Measurements from ENCODE around the gene CACNA1D. TPM values are rescaled to one million over a fixed set of nuclear protein-coding genes. Genes with fewer than 3 reads are reported as not detected.
A peak's percentile ranks its signal among the peaks of the same experiment; 100 is the strongest.

The CACNA1D gene
- total and polyA plus RNA-seq, 2 donors from 2014 or later, result 3.7 to 35.7 TPM

DNA sequence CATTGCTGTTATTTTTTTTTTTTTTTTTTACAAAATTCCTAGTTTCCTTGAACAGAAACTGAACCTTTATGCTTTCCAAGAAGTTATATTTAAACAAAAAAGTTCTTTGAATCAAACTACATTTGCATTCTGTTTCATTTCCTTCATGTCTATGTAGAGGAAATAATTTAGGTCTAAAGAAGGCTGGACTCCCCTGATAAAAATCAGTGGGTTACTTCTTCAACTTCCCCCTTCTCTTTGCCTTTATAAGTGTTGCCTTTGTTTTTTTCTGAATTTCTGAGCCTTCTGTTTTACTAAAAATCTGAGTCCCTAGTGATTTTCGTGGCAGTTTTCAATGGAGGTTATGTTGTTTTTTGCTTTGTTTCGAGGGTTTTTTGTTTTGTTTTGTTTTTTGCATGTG lies 199.0 kb downstream of the CACNA1D start:
- no peaks in the 10 kb centered on the region for H3K27me3 ChIP-seq (ENCODE audit: control insufficient read depth, insufficient read depth, low read length)
- TF ChIP-seq, protein P1, sequence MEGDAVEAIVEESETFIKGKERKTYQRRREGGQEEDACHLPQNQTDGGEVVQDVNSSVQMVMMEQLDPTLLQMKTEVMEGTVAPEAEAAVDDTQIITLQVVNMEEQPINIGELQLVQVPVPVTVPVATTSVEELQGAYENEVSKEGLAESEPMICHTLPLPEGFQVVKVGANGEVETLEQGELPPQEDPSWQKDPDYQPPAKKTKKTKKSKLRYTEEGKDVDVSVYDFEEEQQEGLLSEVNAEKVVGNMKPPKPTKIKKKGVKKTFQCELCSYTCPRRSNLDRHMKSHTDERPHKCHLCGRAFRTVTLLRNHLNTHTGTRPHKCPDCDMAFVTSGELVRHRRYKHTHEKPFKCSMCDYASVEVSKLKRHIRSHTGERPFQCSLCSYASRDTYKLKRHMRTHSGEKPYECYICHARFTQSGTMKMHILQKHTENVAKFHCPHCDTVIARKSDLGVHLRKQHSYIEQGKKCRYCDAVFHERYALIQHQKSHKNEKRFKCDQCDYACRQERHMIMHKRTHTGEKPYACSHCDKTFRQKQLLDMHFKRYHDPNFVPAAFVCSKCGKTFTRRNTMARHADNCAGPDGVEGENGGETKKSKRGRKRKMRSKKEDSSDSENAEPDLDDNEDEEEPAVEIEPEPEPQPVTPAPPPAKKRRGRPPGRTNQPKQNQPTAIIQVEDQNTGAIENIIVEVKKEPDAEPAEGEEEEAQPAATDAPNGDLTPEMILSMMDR (IDR thresholded peaks at IDR 0.05; ENCODE audit: borderline replicate concordance, extremely low read depth, insufficient read depth), result no peak
- H3K4me3 ChIP-seq (ENCODE audit: low read length in 3 of 3), result no peak overlapping the region
- H3K27ac ChIP-seq (ENCODE audit: low read depth in 2 of 2, low read length in 2 of 2), result no peak overlapping the region
- no peak overlapping the region for H3K9ac ChIP-seq (ENCODE audit: low read length in 3 of 3)
- no peaks in the 10 kb centered on the region for H3K9me3 ChIP-seq (ENCODE audit: control insufficient read depth in 2 of 3, insufficient read depth in 1 of 3, low read length in 3 of 3)
- DNase-seq (no peak), FAIRE-seq (no peak)
- H3K36me3 ChIP-seq (ENCODE audit: control insufficient read depth in 2 of 3, insufficient read depth in 3 of 3, low read length in 3 of 3), result no peaks in the 10 kb centered on the region
- H3K4me1 ChIP-seq (ENCODE audit: control insufficient read depth in 2 of 3, insufficient read depth in 2 of 3, low read depth in 1 of 3, low read length in 3 of 3), result no peaks in the 10 kb centered on the region
- intact Hi-C loops (cut with DNase I), result no loop called here

DNA sequence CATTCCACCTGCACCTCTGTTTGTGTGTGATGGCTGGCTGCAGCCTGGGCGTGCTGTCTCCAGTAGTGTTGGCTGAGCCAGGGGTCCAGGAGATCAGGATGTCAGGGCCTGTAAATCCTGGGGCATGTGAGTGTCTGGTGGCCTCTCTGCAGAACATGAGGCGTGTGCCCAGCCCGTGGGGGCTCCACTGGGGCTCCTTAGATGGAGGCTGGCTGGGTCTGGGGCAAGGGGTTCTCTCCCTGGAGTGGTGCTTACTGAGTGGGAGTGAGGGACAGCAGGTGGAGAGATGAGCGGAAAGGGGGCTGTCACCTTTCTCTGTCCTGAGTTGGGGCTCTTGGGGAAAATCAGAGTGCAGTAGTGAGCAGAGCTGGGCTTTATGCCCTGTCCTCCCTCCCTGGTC lies 199.6 kb downstream of the CACNA1D start:
- TF ChIP-seq, protein P1 (IDR thresholded peaks at IDR 0.05; ENCODE audit: borderline replicate concordance, extremely low read depth, insufficient read depth), result no peak
- H3K9ac ChIP-seq (ENCODE audit: low read length in 3 of 3), result no peak overlapping the region
- intact Hi-C loops (cut with DNase I), result no loop called here
- FAIRE-seq (no peak), DNase-seq (peak in 1 of 5 donors; percentile 20)
- no peak overlapping the region for H3K4me3 ChIP-seq (ENCODE audit: low read length in 3 of 3)
- no peaks in the 10 kb centered on the region for H3K9me3 ChIP-seq (ENCODE audit: control insufficient read depth in 2 of 3, insufficient read depth in 1 of 3, low read length in 3 of 3)
- H3K4me1 ChIP-seq (ENCODE audit: control insufficient read depth in 2 of 3, insufficient read depth in 2 of 3, low read depth in 1 of 3, low read length in 3 of 3), result no peaks in the 10 kb centered on the region
- no peaks in the 10 kb centered on the region for H3K36me3 ChIP-seq (ENCODE audit: control insufficient read depth in 2 of 3, insufficient read depth in 3 of 3, low read length in 3 of 3)
- no peak overlapping the region for H3K27ac ChIP-seq (ENCODE audit: low read depth in 2 of 2, low read length in 2 of 2)
- H3K27me3 ChIP-seq (ENCODE audit: control insufficient read depth, insufficient read depth, low read length), result no peaks in the 10 kb centered on the region

DNA sequence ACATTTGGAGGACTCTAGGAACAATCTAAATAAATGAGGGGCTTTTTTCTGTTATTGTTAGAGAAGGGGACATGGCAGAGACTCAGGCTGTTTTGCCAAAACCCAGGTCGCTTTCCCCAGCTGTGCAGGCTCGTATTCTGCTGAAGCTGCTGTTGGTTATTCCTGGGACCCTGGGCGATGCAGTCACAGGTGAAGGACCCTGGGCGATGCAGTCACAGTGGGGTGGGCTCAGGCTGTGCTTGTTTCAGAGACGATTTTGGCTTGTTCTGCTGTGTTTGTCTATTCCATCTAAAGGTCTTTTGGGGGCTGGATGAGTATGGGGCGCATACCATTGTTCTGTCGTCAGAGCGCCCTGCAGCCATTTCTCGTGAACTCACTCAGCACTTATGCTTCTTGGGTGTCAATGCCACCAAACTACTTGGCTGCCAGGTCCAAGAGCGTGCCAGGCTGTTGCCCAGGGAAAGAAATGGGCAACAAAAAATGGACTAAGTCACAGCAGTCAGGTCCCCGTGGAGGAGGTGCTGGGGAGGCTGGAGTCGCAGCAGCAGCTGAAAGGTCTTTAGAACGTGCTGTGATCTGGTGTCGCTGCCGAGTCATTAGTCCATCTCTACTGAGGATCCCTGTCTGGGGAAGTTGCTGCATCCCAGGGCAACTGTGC lies 200.4 kb downstream of the CACNA1D start:
- DNase-seq (peak in 1 of 5 donors; percentile 15), FAIRE-seq (no peak)
- TF ChIP-seq, protein P1 (IDR thresholded peaks at IDR 0.05; ENCODE audit: borderline replicate concordance, extremely low read depth, insufficient read depth), result no peak
- no peaks in the 10 kb centered on the region for H3K9me3 ChIP-seq (ENCODE audit: control insufficient read depth in 2 of 3, insufficient read depth in 1 of 3, low read length in 3 of 3)
- H3K27me3 ChIP-seq (ENCODE audit: control insufficient read depth, insufficient read depth, low read length), result no peaks in the 10 kb centered on the region
- intact Hi-C loops (cut with DNase I), result no loop called here
- H3K27ac ChIP-seq (ENCODE audit: low read depth in 2 of 2, low read length in 2 of 2), result no peak overlapping the region
- no peaks in the 10 kb centered on the region for H3K36me3 ChIP-seq (ENCODE audit: control insufficient read depth in 2 of 3, insufficient read depth in 3 of 3, low read length in 3 of 3)
- no peak overlapping the region for H3K4me3 ChIP-seq (ENCODE audit: low read length in 3 of 3)
- H3K4me1 ChIP-seq (ENCODE audit: control insufficient read depth in 2 of 3, insufficient read depth in 2 of 3, low read depth in 1 of 3, low read length in 3 of 3), result no peaks in the 10 kb centered on the region
- no peak overlapping the region for H3K9ac ChIP-seq (ENCODE audit: low read length in 3 of 3)

DNA sequence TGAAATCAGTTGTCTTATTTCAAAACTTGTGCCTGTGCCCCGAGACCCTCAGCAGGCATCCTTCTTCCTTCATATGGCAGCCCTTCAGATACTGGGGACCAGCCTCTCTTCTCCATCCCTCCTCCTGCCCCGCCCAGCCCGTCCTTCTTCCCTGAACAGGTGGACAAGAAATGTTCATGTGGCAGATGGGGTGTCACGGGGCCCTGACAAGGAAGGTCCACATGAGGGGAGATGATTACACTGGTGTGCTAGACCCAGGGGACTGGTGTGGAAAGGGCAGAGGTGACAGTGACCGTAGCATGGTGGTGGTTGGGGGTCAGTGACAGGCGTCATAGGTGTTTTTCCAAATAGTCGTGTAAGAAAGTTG lies 200.9 kb downstream of the CACNA1D start:
- H3K4me3 ChIP-seq (ENCODE audit: low read length in 3 of 3), result no peak overlapping the region
- TF ChIP-seq, protein P1 (IDR thresholded peaks at IDR 0.05; ENCODE audit: borderline replicate concordance, extremely low read depth, insufficient read depth), result no peak
- no peaks in the 10 kb centered on the region for H3K27me3 ChIP-seq (ENCODE audit: control insufficient read depth, insufficient read depth, low read length)
- FAIRE-seq, result no peak
- intact Hi-C loops (cut with DNase I), result no loop called here
- no peak overlapping the region for H3K27ac ChIP-seq (ENCODE audit: low read depth in 2 of 2, low read length in 2 of 2)
- H3K9me3 ChIP-seq (ENCODE audit: control insufficient read depth in 2 of 3, insufficient read depth in 1 of 3, low read length in 3 of 3), result no peaks in the 10 kb centered on the region
- no peaks in the 10 kb centered on the region for H3K4me1 ChIP-seq (ENCODE audit: control insufficient read depth in 2 of 3, insufficient read depth in 2 of 3, low read depth in 1 of 3, low read length in 3 of 3)
- DNase-seq, result peak in 1 of 5 donors; percentile 15
- H3K9ac ChIP-seq (ENCODE audit: low read length in 3 of 3), result no peak overlapping the region
- H3K36me3 ChIP-seq (ENCODE audit: control insufficient read depth in 2 of 3, insufficient read depth in 3 of 3, low read length in 3 of 3), result no peaks in the 10 kb centered on the region

Data from kidney (tissue), 14 donors.